Mammary epithelial cell (primary cell): ENCODE data around the gene MMS19.

ENCODE experiments used
- EZH2 ChIP-seq: IDR thresholded peaks from 2 replicates; pipeline ENCODE4 v1.6.1; 2012; ENCODE audit warnings: low read length, inconsistent platforms, borderline replicate concordance
- TF ChIP-seq, protein P1 (sequence below), 2 donors: IDR thresholded peaks in 1 of 2; conservative IDR thresholded peaks in 1 of 2; 2 replicates each; pipeline ENCODE4 v1.5.1; 2011 to 2012; ENCODE audit warnings: inconsistent platforms in 2 of 2, low read length in 2 of 2, mild to moderate bottlenecking in 2 of 2, control low read depth in 1 of 2, low read depth in 1 of 2; ENCODE audit not compliant: insufficient read depth in 1 of 2; ENCODE audit errors: extremely low read depth in 1 of 2

- TF ChIP-seq, protein P1, sequence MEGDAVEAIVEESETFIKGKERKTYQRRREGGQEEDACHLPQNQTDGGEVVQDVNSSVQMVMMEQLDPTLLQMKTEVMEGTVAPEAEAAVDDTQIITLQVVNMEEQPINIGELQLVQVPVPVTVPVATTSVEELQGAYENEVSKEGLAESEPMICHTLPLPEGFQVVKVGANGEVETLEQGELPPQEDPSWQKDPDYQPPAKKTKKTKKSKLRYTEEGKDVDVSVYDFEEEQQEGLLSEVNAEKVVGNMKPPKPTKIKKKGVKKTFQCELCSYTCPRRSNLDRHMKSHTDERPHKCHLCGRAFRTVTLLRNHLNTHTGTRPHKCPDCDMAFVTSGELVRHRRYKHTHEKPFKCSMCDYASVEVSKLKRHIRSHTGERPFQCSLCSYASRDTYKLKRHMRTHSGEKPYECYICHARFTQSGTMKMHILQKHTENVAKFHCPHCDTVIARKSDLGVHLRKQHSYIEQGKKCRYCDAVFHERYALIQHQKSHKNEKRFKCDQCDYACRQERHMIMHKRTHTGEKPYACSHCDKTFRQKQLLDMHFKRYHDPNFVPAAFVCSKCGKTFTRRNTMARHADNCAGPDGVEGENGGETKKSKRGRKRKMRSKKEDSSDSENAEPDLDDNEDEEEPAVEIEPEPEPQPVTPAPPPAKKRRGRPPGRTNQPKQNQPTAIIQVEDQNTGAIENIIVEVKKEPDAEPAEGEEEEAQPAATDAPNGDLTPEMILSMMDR (conservative IDR thresholded peaks at IDR 0.05 in 1 of 2, IDR thresholded peaks at IDR 0.05 in 1 of 2; ENCODE audit: extremely low read depth in 1 of 2, insufficient read depth in 1 of 2, low read depth in 1 of 2, low read length in 2 of 2) = no peak
- no peak for TF ChIP-seq EZH2
Measured at GRCh38 chr10:97482381-97482780, 15.8 kb downstream of the MMS19 start.
